ENCODE measurements around the gene EVX1.
A peak's percentile ranks its signal among the peaks of the same experiment; 100 is the strongest.

Gene EVX1

GRCh38 chr7:27202018-27202861 is 40.4 kb upstream of the EVX1 start:
- no peak for DNase-seq (ENCODE audit: low read depth)
- TF ChIP-seq, protein P1, sequence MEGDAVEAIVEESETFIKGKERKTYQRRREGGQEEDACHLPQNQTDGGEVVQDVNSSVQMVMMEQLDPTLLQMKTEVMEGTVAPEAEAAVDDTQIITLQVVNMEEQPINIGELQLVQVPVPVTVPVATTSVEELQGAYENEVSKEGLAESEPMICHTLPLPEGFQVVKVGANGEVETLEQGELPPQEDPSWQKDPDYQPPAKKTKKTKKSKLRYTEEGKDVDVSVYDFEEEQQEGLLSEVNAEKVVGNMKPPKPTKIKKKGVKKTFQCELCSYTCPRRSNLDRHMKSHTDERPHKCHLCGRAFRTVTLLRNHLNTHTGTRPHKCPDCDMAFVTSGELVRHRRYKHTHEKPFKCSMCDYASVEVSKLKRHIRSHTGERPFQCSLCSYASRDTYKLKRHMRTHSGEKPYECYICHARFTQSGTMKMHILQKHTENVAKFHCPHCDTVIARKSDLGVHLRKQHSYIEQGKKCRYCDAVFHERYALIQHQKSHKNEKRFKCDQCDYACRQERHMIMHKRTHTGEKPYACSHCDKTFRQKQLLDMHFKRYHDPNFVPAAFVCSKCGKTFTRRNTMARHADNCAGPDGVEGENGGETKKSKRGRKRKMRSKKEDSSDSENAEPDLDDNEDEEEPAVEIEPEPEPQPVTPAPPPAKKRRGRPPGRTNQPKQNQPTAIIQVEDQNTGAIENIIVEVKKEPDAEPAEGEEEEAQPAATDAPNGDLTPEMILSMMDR (IDR thresholded peaks at IDR 0.05; ENCODE audit: control insufficient read depth, insufficient read depth, low read depth, low read length, missing control alignments), result no peak
- H3K4me3 ChIP-seq (ENCODE audit: control insufficient read depth, low read depth, low read length), result peak overlapping the region; percentile 78

- TF ChIP-seq, protein P1 (IDR thresholded peaks at IDR 0.05; ENCODE audit: control insufficient read depth, insufficient read depth, low read depth, low read length, missing control alignments), result no peak
- no peak for DNase-seq (ENCODE audit: low read depth)
- peak overlapping the region; percentile 78 for H3K4me3 ChIP-seq (ENCODE audit: control insufficient read depth, low read depth, low read length)
These were observed 39.8 kb upstream of the EVX1 start for GRCh38 chr7:27202862-27203134.

DNA sequence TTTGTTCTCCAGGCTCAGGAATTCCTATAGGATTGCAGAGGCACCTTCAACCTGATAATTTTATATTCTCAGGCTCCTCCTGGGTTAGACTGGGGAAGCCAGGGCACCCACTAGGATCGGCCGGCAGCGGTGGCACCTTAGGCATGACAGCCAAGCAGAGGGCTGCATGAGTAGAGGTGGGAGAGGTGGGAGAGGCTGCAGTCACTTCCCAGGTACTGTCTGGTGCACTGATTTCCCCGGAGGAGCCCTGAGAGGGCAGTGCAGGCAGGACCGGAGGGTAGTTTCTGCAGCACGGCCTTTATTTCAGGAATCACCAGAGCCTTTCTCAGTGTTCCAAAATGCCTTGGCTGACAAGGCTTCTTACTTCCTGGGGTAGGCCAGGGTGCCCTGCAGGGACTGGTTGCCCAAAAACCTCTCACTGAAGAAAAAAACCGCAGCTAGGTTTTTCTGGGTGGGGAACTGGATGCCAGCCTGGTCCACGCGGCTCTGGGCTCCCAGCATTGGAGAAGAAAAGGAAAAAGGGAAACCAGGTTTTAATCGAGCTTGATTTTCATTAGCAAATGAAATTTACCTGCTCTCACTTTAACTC is 39.1 kb upstream of the EVX1 start:
- peak overlapping the region; percentile 78 for H3K4me3 ChIP-seq (ENCODE audit: control insufficient read depth, low read depth, low read length)
- TF ChIP-seq, protein P1 (IDR thresholded peaks at IDR 0.05; ENCODE audit: control insufficient read depth, insufficient read depth, low read depth, low read length, missing control alignments), result no peak
- no peak for DNase-seq (ENCODE audit: low read depth)

DNA sequence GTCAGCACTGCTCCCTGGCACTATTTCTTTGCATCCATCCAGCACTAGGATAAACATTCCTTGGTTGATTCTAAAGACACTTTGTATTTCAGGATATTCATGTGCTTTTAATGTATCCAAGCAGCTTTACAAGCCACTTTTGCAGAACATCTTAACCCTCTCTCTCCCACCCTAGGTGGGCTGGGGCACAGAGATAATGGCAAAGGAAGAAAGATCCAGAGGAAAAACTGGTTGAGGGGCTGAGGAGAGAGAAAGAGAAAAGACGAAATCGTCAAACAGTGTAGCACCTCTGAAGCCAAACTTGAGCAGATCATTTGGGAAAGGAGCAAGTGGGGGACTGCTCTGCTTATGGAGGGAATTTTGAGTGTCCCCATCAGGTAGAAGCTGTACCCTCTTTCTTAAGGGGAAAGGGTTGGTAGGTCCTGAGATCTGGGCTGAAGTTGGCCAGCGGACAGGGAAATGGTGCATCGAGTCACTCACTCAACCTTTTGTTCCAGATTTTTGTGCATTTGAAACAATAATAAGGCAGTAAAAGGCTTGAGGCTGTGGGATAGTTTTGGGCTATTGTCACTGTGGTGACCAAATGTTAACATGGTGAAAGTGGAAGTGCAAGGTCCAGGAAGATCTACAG is 38.5 kb upstream of the EVX1 start:
- no peak for DNase-seq (ENCODE audit: low read depth)
- TF ChIP-seq, protein P1 (IDR thresholded peaks at IDR 0.05; ENCODE audit: control insufficient read depth, insufficient read depth, low read depth, low read length, missing control alignments), result no peak

GRCh38 chr7:27204851-27205322 is 37.7 kb upstream of the EVX1 start:
- H3K4me3 ChIP-seq (ENCODE audit: control insufficient read depth, low read depth, low read length), result peak overlapping the region; percentile 78
- no peak for DNase-seq (ENCODE audit: low read depth)

More for the DNA sequence above, 38.5 kb upstream of the EVX1 start:
- peak overlapping the region; percentile 78 for H3K4me3 ChIP-seq (ENCODE audit: control insufficient read depth, low read depth, low read length)

More at GRCh38 chr7:27204851-27205322, 37.7 kb upstream of the EVX1 start:
- TF ChIP-seq, protein P1 (IDR thresholded peaks at IDR 0.05; ENCODE audit: control insufficient read depth, insufficient read depth, low read depth, low read length, missing control alignments), result no peak
